Smooth muscle cell (in vitro differentiated cells): ENCODE measurements around the gene BEAN1. TPM values are rescaled to one million over a fixed set of nuclear protein-coding genes. Genes with fewer than 3 reads are reported as not detected.

Experiments used
- DNase-seq: peaks from one replicate; lab custom pipeline; 2025; ENCODE audit not compliant: unreplicated experiment; lab: John Stamatoyannopoulos, UW
- H2AFZ ChIP-seq: fragments of 200-600 bp; sonication (generic); 2 replicates; pipeline ENCODE4 v1.6.0; 2016; ENCODE audit warnings: antibody characterized with exemption, low read depth, mild to moderate bottlenecking
- H3F3A ChIP-seq: fragments of 200-600 bp; sonication (generic); 2 replicates; pipeline ENCODE4 v1.6.0; 2017; ENCODE audit warnings: antibody characterized with exemption, low read depth
- H3K27ac ChIP-seq: fragments of 200-600 bp; sonication (generic); 2 replicates; pipeline ENCODE4 v1.5.1; 2016; ENCODE audit warnings: low read depth, mild to moderate bottlenecking
- H3K27me3 ChIP-seq: fragments of 200-600 bp; sonication (generic); 2 replicates; pipeline ENCODE4 v1.6.1; 2016; ENCODE audit warnings: low read depth, mild to moderate bottlenecking
- H3K36me3 ChIP-seq: fragments of 200-600 bp; sonication (generic); 2 replicates; pipeline ENCODE4 v1.5.1; 2016; ENCODE audit warnings: low read depth
- H3K4me1 ChIP-seq: fragments of 200-600 bp; sonication (generic); 2 replicates; pipeline ENCODE4 v1.5.1; 2016; ENCODE audit warnings: low read depth
- H3K4me2 ChIP-seq: fragments of 200-600 bp; sonication (generic); 2 replicates; pipeline ENCODE4 v1.6.0; 2016; ENCODE audit warnings: mild to moderate bottlenecking
- H3K4me3 ChIP-seq: fragments of 200-600 bp; sonication (generic); 2 replicates; pipeline ENCODE4 v1.5.1; 2016; ENCODE audit warnings: mild to moderate bottlenecking
- H3K79me2 ChIP-seq: fragments of 200-600 bp; sonication (generic); 2 replicates; pipeline ENCODE4 v1.6.0; 2016; ENCODE audit warnings: low read depth, mild to moderate bottlenecking
- H3K9ac ChIP-seq: fragments of 200-600 bp; sonication (generic); 2 replicates; pipeline ENCODE4 v1.6.0; 2016; ENCODE audit warnings: low read depth
- H3K9me3 ChIP-seq: fragments of 200-600 bp; sonication (generic); replicated peaks from 2 replicates; pipeline ENCODE4 v1.5.1; 2016; ENCODE audit warnings: low read depth
- H4K20me1 ChIP-seq: fragments of 200-600 bp; sonication (generic); 2 replicates; pipeline ENCODE4 v1.6.0; 2016; ENCODE audit warnings: low read depth
- WGBS: methylation state at CpG from one replicate; pipeline ENCODE4 v1.1.7; 2016; ENCODE audit warnings: low lambda C conversion rate; 5-methylcytosine and 5-hydroxymethylcytosine counted together
- polyA plus RNA-seq: library from polyadenylated mRNA; unstranded; fragments of >200 nt; fragmentation: Nextera tagmentation; extraction: Ambion mirVana; gene quantifications from 2 replicates; pipeline ENCODE4 v1.2.1, GENCODE V29; 2016
- total RNA-seq: library from RNA; depleted of rRNA; stranded (reverse); fragments of >200 nt; gene quantifications from 2 replicates; pipeline ENCODE4 v1.2.3, GENCODE V29; 2014
- TF ChIP-seq, protein P1 (sequence below): fragments of 200-600 bp; sonication (generic); IDR thresholded peaks from 2 replicates; pipeline ENCODE4 v1.5.1; 2017; ENCODE audit warnings: borderline replicate concordance, mild to moderate bottlenecking, antibody characterized with exemption; ENCODE audit not compliant: insufficient read depth, poor library complexity, severe bottlenecking

Gene BEAN1
- total and polyA plus RNA-seq, 2 experiments from 2014 or later: 0.94 to 4.9 TPM

DNA sequence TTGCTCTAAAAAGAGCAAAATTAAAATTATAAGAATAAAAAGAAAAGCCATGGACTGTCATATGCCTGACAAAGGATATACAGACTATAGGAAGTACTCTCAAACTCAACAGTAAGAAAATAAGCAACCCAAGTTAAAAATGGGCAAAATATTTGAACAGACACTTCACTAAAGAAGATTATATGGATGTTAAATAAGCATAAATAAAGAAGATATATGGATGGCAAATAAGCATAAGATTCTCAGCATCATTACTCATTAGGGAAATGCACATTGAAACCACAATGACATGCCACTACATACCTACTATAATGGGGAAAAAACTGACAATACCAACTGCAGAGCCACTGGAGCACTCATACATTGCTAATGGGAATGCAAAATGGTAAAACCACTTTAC, 14.9 kb upstream of the BEAN1 start:
- H2AFZ ChIP-seq: no peak overlapping the region
- H3F3A ChIP-seq: peaks cover 4% of the 10 kb centered on the region
- TF ChIP-seq, protein P1, sequence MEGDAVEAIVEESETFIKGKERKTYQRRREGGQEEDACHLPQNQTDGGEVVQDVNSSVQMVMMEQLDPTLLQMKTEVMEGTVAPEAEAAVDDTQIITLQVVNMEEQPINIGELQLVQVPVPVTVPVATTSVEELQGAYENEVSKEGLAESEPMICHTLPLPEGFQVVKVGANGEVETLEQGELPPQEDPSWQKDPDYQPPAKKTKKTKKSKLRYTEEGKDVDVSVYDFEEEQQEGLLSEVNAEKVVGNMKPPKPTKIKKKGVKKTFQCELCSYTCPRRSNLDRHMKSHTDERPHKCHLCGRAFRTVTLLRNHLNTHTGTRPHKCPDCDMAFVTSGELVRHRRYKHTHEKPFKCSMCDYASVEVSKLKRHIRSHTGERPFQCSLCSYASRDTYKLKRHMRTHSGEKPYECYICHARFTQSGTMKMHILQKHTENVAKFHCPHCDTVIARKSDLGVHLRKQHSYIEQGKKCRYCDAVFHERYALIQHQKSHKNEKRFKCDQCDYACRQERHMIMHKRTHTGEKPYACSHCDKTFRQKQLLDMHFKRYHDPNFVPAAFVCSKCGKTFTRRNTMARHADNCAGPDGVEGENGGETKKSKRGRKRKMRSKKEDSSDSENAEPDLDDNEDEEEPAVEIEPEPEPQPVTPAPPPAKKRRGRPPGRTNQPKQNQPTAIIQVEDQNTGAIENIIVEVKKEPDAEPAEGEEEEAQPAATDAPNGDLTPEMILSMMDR: no peak
- DNase-seq: no peak
- peaks cover 12% of the 10 kb centered on the region for H3K4me1 ChIP-seq
- H3K9me3 ChIP-seq: no peaks in the 10 kb centered on the region
- no peak overlapping the region for H3K9ac ChIP-seq
- H4K20me1 ChIP-seq: no peaks in the 10 kb centered on the region
- H3K4me3 ChIP-seq: no peak overlapping the region
- no peaks in the 10 kb centered on the region for H3K27me3 ChIP-seq
- H3K27ac ChIP-seq: no peak overlapping the region
- no peak overlapping the region for H3K4me2 ChIP-seq
- H3K79me2 ChIP-seq: no peaks in the 10 kb centered on the region
- no peaks in the 10 kb centered on the region for H3K36me3 ChIP-seq

DNA sequence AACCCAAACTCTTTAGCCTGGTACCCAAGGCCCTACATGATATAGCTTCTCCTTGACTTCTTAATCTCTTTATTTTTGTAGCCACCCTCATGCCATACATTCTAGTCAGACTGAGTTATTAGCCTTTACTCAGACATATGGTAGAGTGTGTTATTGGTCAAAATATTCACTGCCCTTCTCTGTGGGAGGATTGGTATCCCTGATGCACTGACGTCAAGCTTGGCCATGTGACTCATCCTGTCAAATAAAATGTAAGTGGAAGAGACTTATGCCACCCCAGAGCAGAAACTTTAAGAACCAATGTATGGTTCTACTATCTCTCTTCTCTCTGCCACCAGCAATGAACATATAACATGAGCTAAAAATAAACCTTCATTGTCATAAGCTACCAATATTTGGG, 12.2 kb upstream of the BEAN1 start:
- Histone ChIP-seq H3K27me3 (no peaks in the 10 kb centered on the region), H3K4me1 (no peaks in the 10 kb centered on the region), H3K9ac (no peak overlapping the region), H3K4me3 (no peak overlapping the region), H3K9me3 (no peaks in the 10 kb centered on the region), H3K27ac (peak overlapping the region; percentile 2), H3K79me2 (no peaks in the 10 kb centered on the region), H3F3A (no peaks in the 10 kb centered on the region), H4K20me1 (no peaks in the 10 kb centered on the region), H3K36me3 (no peaks in the 10 kb centered on the region), H3K4me2 (no peak overlapping the region), H2AFZ (no peak overlapping the region)
- 17% methylated on average over 1 of the region's 1 CpG for WGBS
- TF ChIP-seq, protein P1: no peak
- DNase-seq: no peak

- H3K4me3 ChIP-seq: no peak overlapping the region
- no peak overlapping the region for H3K4me2 ChIP-seq
- no peaks in the 10 kb centered on the region for H3K27me3 ChIP-seq
- no peaks in the 10 kb centered on the region for H4K20me1 ChIP-seq
- DNase-seq: no peak
- H3F3A ChIP-seq: no peaks in the 10 kb centered on the region
- no peaks in the 10 kb centered on the region for H3K9me3 ChIP-seq
- 82% methylated on average over 1 of the region's 1 CpG for WGBS
- TF ChIP-seq, protein P1: no peak
- no peaks in the 10 kb centered on the region for H3K36me3 ChIP-seq
- H3K9ac ChIP-seq: no peak overlapping the region
- no peak overlapping the region for H3K27ac ChIP-seq
- no peaks in the 10 kb centered on the region for H3K4me1 ChIP-seq
- H2AFZ ChIP-seq: no peak overlapping the region
- no peaks in the 10 kb centered on the region for H3K79me2 ChIP-seq
Measured at GRCh38 chr16:66416136-66416535, 11.0 kb upstream of the BEAN1 start.

DNA sequence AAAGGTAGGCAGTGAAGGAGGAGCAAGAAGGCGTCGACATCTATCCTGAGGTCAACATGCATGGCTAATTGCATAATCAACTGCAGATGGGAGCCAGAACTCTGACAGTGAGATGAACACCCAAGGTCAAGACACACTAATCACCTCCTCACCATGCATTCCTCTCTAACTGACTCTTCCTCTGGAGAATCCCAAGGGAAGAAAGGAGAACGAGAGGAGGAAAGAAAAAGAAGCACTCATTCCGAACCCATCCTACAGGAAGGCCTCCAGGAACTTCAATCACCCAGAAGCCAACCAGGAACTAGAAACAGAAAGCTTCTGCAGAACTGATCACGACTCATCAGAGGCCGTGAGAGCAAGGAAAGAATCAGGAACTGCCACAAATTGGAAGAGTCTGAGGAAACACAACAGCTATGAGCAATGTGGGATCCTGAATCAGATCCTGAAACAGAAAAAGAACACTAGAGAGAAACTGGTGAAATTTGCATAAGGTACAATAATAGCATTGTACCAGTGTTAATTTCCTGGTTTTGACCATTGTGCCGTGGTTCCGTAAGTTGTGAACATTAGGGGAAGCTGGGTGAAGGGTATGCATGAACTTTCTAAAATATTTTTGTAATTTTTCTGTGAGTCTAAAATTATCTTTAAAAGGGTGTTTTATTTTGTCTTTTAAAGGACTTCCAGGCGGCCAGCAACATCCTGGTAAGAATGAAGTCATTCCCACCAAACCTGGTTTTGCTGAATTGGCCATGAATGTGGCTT, 10.0 kb upstream of the BEAN1 start:
- H3K9ac ChIP-seq: no peak overlapping the region
- H3K27me3 ChIP-seq: no peaks in the 10 kb centered on the region
- H3K9me3 ChIP-seq: no peaks in the 10 kb centered on the region
- no peak overlapping the region for H3K4me2 ChIP-seq
- no peak overlapping the region for H3K4me3 ChIP-seq
- H3F3A ChIP-seq: no peaks in the 10 kb centered on the region
- no peak overlapping the region for H2AFZ ChIP-seq
- no peak overlapping the region for H3K27ac ChIP-seq
- H4K20me1 ChIP-seq: no peaks in the 10 kb centered on the region
- H3K4me1 ChIP-seq: no peaks in the 10 kb centered on the region
- no peaks in the 10 kb centered on the region for H3K79me2 ChIP-seq
- no peaks in the 10 kb centered on the region for H3K36me3 ChIP-seq
- WGBS: 87% methylated on average over 9 of the region's 9 CpGs
- DNase-seq: no peak
- TF ChIP-seq, protein P1: no peak
